OCI-LY3 (cell line): ENCODE results near the gene ANLN.

Source experiments
- H2AFZ ChIP-seq: fragments of 200-600, 300-600 bp; shearing (Covaris generic); 2 replicates; pipeline ENCODE4 v1.6.0; 2014; ENCODE audit warnings: antibody characterized with exemption, low read depth, low read length
- H3K27ac ChIP-seq: fragments of 200-600, 300-600 bp; sonication (generic); 2 replicates; pipeline ENCODE4 v1.5.1; 2014; ENCODE audit warnings: mild to moderate bottlenecking, low read length, moderate library complexity, mixed read lengths
- H3K27me3 ChIP-seq: fragments of 200-600, 300-600 bp; sonication (generic); 2 replicates; pipeline ENCODE4 v1.6.1; 2014; ENCODE audit warnings: low read depth, low read length, mixed read lengths
- H3K36me3 ChIP-seq: fragments of 200-600, 300-600 bp; sonication (generic); replicated peaks from 2 replicates; pipeline ENCODE3; 2014; ENCODE audit warnings: low read depth, low read length, mixed read lengths
- H3K4me1 ChIP-seq: fragments of 300-600, 200-600 bp; sonication (generic); 2 replicates; pipeline ENCODE4 v1.6.1; 2014; ENCODE audit warnings: low read length, mixed read lengths
- H3K4me2 ChIP-seq: fragments of 200-600, 300-600 bp; sonication (generic); 2 replicates; pipeline ENCODE4 v1.6.1; 2014; ENCODE audit warnings: low read length, mixed read lengths
- H3K4me3 ChIP-seq: fragments of 300-600, 200-600 bp; sonication (generic); 2 replicates; pipeline ENCODE4 v1.5.1; 2014; ENCODE audit warnings: antibody characterized with exemption, mild to moderate bottlenecking, low read length, moderate library complexity
- H3K79me2 ChIP-seq: fragments of 300-600, 200-600 bp; shearing (Covaris generic); 2 replicates; pipeline ENCODE4 v1.6.1; 2014; ENCODE audit warnings: mild to moderate bottlenecking, low read length, mixed read lengths
- H3K9ac ChIP-seq: fragments of 300-600, 200-600 bp; shearing (Covaris generic); 2 replicates; pipeline ENCODE4 v1.6.0; 2014; ENCODE audit warnings: mild to moderate bottlenecking, low read length, moderate library complexity
- H3K9me3 ChIP-seq: fragments of 200-600, 300-600 bp; shearing (Covaris generic); 2 replicates; pipeline ENCODE4 v1.6.1; 2014; ENCODE audit warnings: low read length, mixed read lengths; ENCODE audit not compliant: insufficient read depth
- H4K20me1 ChIP-seq: fragments of 200-600, 300-600 bp; sonication (generic); 2 replicates; pipeline ENCODE4 v1.6.1; 2016; ENCODE audit warnings: low read length, mixed read lengths; ENCODE audit not compliant: insufficient read depth
- EZH2phosphoT487 ChIP-seq: fragments of 200-600 bp; shearing (Covaris generic); IDR thresholded peaks from 2 replicates; pipeline ENCODE4 v1.6.1; 2018; ENCODE audit warnings: antibody characterized with exemption, mixed run types, low read depth
- TF ChIP-seq, protein P1 (sequence below): fragments of 200-600, 300-600 bp; sonication (generic); IDR thresholded peaks from 2 replicates; pipeline ENCODE4 v1.5.1; 2014; ENCODE audit warnings: antibody characterized with exemption, low read length, low read depth

ANLN gene

DNA sequence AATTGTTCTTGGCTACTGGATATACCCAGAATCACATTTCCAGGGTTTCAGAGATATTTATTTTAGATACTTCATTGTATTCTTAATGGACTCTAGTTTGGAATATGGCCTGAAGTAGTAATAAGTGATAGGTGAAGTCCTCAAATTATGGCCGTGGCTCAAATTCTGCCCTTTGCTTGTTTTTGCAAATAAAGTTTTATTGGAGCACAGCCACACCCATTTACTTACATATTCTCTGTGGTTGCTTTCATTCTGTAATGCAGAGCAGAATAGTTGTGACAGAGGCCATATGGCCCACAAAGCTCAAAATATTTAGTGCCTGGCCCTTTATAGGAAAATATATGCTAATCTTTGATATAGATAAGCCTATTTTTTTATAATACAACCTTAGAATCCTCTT lies 19.5 kb downstream of the ANLN start:
- Histone ChIP-seq H3K79me2 (peaks cover 16% of the 10 kb centered on the region), H3K27ac (no peak overlapping the region), H3K4me3 (no peak overlapping the region), H3K27me3 (no peaks in the 10 kb centered on the region), H3K4me2 (no peak overlapping the region), H4K20me1 (0 out of 2 replicates have a peak, but pooled peaks cover 3% of the 10 kb centered on the region), H3K36me3 (peaks cover 78% of the 10 kb centered on the region), H3K4me1 (peaks cover 3% of the 10 kb centered on the region; the same call in 1 of the 2 replicates), H3K9ac (no peak overlapping the region), H3K9me3 (no peaks in the 10 kb centered on the region), H2AFZ (no peak overlapping the region)
- TF ChIP-seq EZH2phosphoT487, result no peak
- TF ChIP-seq, protein P1, sequence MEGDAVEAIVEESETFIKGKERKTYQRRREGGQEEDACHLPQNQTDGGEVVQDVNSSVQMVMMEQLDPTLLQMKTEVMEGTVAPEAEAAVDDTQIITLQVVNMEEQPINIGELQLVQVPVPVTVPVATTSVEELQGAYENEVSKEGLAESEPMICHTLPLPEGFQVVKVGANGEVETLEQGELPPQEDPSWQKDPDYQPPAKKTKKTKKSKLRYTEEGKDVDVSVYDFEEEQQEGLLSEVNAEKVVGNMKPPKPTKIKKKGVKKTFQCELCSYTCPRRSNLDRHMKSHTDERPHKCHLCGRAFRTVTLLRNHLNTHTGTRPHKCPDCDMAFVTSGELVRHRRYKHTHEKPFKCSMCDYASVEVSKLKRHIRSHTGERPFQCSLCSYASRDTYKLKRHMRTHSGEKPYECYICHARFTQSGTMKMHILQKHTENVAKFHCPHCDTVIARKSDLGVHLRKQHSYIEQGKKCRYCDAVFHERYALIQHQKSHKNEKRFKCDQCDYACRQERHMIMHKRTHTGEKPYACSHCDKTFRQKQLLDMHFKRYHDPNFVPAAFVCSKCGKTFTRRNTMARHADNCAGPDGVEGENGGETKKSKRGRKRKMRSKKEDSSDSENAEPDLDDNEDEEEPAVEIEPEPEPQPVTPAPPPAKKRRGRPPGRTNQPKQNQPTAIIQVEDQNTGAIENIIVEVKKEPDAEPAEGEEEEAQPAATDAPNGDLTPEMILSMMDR, result no peak

DNA sequence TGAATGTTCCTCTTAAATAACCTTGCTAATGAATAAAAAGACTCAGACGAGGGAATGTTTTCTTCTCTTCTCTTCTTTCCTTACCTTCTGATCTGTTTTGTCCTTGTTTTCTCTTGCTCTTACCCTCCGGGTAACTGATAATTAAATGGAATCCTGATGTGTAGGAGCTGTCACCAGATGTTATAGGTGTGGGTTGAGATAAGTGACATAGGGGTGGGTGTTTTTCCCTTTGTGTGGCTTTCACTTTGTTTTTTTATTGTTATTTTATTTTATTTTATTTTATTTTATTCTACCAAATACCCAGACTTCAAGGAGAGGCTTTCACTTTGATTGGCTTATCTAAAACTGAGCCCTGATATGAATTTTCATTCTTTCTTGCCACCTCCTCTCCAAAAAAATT lies 25.5 kb downstream of the ANLN start:
- TF ChIP-seq, protein P1, result no peak
- TF ChIP-seq EZH2phosphoT487, result no peak
- Histone ChIP-seq H3K27me3 (no peaks in the 10 kb centered on the region), H3K4me2 (no peak overlapping the region), H3K36me3 (peaks cover 72% of the 10 kb centered on the region), H3K4me3 (no peak overlapping the region), H3K9ac (no peak overlapping the region), H2AFZ (no peak overlapping the region), H4K20me1 (no peaks in the 10 kb centered on the region), H3K27ac (no peak overlapping the region), H3K79me2 (no peaks in the 10 kb centered on the region; the same call in 1 of the 2 replicates), H3K4me1 (no peaks in the 10 kb centered on the region), H3K9me3 (no peaks in the 10 kb centered on the region)

DNA sequence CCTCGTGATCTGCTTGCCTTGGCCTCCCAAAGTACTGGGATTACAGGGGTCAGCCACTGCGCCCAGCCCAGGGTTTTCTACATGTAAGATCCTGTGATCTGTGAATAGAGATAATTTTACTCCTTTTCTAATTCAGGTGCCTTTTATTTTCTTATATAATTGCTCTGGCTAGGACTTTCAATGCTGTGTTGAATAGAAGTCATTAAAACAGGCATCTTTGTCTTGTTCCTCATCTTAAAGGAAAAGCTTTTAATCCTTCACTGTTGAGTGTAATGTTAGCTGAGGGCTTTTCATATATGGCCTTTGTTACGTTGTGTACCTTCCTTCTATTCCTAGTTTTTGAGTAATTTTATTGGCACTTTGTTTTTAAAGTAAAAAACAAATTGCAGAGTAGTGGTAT lies 26.6 kb downstream of the ANLN start:
- no peaks in the 10 kb centered on the region for H3K4me1 ChIP-seq
- H3K79me2 ChIP-seq, result no peaks in the 10 kb centered on the region; the same call in 1 of the 2 replicates
- no peak overlapping the region for H3K4me3 ChIP-seq
- no peak for TF ChIP-seq EZH2phosphoT487
- TF ChIP-seq, protein P1, result no peak
- H3K27ac ChIP-seq, result no peak overlapping the region
- no peak overlapping the region for H3K9ac ChIP-seq
- H3K36me3 ChIP-seq, result peaks cover 68% of the 10 kb centered on the region
- H3K9me3 ChIP-seq, result no peaks in the 10 kb centered on the region
- no peaks in the 10 kb centered on the region for H3K27me3 ChIP-seq
- H4K20me1 ChIP-seq, result no peaks in the 10 kb centered on the region
- no peak overlapping the region for H2AFZ ChIP-seq
- no peak overlapping the region for H3K4me2 ChIP-seq

DNA sequence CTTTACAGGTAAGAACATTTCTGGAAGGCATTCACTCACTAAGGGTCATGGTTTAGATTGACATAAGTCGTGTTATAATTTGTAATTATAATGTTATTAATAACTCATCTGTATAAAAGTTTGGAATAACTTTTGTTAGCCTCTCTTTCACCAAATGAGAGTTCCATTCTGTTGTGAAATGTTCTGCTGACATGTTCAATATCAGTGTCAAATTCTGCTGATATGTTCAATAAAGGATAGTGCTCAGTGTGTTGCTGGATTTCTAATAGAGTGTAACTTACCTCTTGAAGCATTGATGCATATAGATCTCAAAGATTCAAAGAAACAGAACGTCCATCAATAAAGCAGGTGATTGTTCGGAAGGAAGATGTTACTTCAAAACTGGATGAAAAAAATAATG lies 30.6 kb downstream of the ANLN start:
- Histone ChIP-seq H3K4me1 (no peaks in the 10 kb centered on the region), H3K9ac (no peak overlapping the region), H3K27me3 (no peaks in the 10 kb centered on the region), H4K20me1 (no peaks in the 10 kb centered on the region), H3K36me3 (peaks cover 71% of the 10 kb centered on the region), H2AFZ (no peak overlapping the region), H3K4me3 (no peak overlapping the region), H3K4me2 (no peak overlapping the region), H3K27ac (no peak overlapping the region), H3K79me2 (no peaks in the 10 kb centered on the region), H3K9me3 (no peaks in the 10 kb centered on the region)
- TF ChIP-seq, protein P1, result no peak
- no peak for TF ChIP-seq EZH2phosphoT487
